ENCODE measurements around the gene EPS8.
"Not testable (repeated sequence)": the region's sequence is repeated elsewhere in the genome, so short reads cannot be mapped to it uniquely, and the experiment has no call there.

The EPS8 gene

DNA sequence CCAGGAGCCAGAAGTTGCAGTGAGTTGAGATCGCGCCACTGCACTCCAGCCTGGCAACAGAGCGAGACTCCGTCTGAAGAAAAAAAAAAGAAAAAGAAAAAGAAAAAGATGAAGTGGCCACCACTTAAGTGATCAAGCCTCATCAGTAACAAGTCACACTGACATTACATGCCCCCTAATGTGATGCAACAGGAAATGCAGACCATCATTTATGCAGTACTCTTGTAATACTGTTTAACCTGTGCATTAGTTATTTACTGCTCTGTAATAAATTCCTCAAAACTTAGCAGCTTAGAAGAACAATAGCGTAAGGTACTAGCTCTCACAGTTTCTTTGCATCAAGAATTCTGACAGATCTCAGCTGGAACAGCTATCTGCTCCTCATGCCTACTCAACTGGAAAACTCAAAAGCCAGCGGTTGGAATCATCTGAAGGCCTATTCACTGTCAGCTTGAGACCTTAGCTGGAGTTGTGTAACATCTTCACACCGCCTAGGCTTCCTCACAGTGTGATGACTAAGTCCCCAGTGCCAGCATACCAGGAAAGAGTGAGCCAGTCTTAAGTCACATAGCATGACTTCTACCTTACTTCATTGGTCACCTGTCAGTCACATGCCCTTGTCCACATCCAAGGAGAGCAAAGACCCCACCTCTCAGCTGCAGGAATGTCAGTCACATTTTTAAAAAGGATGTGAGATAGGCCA is 31.5 kb downstream of the EPS8 start:
- in situ Hi-C loops (cut with MboI; ENCODE audit: low sequenced_read_pairs), result no loop called here

- in situ Hi-C loops (cut with MboI; ENCODE audit: low sequenced_read_pairs), result no loop called here
Measured at GRCh38 chr12:15756822-15757221, 32.4 kb downstream of the EPS8 start.

DNA sequence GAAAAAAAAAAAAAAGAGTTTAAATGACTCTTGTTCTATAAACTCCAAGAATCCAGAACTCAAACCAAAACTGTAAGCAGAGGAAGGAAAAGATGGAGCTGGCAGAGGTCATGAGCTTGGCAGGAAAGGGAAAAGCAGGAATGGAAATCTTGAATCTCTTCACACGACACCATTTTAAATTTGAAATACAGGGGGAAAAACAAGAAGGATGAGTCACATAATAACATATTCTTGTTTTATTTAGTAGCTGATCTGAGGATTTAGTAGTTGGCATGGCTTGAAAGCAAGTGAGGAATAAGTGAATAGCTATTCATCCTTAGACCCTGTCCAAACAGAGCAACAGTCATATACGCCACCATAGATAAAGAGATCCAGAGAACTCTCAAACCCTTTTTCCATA is 35.0 kb downstream of the EPS8 start:
- in situ Hi-C loops (cut with MboI; ENCODE audit: low sequenced_read_pairs), result no loop called here

GRCh38 chr12:15752785-15753184 is 36.4 kb downstream of the EPS8 start:
- in situ Hi-C loops (cut with MboI; ENCODE audit: low sequenced_read_pairs), result no loop called here

- in situ Hi-C loops (cut with MboI; ENCODE audit: low sequenced_read_pairs), result no loop called here
Measured at GRCh38 chr12:15751741-15752140, 37.4 kb downstream of the EPS8 start.

- in situ Hi-C loops (cut with MboI; ENCODE audit: low sequenced_read_pairs), result no loop called here
Measured at GRCh38 chr12:15749937-15750336, 39.3 kb downstream of the EPS8 start.

- in situ Hi-C loops (cut with MboI; ENCODE audit: low sequenced_read_pairs), result not testable (repeated sequence)
Measured at GRCh38 chr12:15741870-15742269, 47.3 kb downstream of the EPS8 start.

GRCh38 chr12:15741082-15741481 is 48.1 kb downstream of the EPS8 start:
- in situ Hi-C loops (cut with MboI; ENCODE audit: low sequenced_read_pairs), result no loop called here

DNA sequence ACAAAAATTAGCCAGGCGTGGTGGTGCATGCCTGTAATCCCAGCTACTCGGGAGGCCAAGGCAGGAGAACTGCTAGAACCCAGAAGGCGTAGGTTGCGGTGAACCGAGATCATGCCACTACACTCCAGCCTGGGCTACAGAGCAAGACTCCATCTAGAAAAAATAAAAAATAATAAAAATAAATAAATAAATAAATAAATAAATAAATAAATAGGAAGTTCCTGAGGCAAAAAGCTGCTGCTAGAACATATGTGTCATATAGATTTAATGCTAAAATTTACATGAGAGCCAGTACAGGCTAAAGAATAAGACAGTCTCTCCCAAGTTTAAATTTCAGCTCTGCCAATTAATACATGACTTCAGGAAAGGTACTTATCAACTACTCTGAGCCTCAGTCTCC is 48.8 kb downstream of the EPS8 start:
- in situ Hi-C loops (cut with MboI; ENCODE audit: low sequenced_read_pairs), result not testable (repeated sequence)

DNA sequence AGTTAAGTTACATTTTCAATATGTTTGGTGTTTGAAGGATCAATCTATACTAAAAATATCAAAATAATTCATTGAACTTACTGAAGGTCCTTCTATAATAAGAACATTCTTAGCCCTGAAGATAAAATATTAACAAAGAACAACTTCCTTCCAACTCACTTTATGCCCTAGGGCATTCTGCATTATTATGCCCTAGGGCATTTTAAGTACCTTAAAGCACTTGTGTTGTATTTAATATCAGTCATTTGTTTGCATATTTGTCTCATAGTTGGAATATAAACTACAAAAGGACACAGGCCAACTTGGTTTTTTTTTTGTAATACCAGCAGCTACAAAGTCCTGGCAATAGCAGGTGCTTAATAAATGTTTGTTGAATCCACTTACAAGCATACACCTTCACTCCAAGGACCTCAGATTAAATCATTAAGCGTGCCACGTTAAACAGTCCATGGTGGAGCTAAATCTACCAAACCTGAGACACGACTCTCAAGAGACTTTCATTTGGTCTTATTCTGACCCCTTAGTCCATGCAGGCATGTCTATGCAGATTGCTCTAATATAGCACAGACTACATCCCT is 50.7 kb downstream of the EPS8 start:
- in situ Hi-C loops (cut with MboI; ENCODE audit: low sequenced_read_pairs), result no loop called here

DNA sequence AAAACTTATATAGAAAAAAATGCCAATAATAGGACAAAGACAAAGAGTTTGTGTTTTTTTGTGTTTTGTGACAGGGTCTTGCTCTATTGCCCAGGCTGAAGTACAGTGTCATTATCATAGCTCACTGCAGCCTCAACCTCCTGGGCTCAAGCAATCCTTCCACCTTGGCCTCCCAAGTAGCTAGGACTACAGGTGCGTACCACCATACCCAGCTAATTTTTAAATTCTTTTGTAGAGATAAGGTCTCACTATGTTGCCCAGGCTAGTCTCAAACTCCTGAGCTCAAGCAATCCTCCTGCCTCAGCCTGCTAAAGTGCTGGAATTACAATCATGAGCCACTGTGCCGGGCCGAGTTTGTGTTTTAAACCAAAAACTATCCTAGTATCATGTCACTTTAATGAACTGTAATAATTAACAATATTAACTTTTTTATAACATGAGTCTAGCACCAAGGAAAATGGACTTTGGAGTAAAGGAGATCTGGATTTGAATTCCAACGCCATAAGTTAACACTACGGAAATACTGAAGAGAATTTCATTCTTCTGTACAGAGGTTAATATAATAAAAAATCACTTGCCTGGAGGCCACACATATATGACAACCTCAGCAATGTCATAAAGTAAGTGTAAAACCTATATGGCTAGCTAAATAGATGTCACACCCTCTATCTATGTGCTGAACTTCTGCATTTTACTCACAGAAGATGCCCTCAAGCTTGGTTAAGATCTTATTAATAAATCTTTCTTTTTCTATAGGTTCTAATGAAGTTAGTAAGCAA is 53.2 kb downstream of the EPS8 start:
- in situ Hi-C loops (cut with MboI; ENCODE audit: low sequenced_read_pairs), result no loop called here

GRCh38 chr12:15733136-15733535 is 56.1 kb downstream of the EPS8 start:
- in situ Hi-C loops (cut with MboI; ENCODE audit: low sequenced_read_pairs), result no loop called here

- in situ Hi-C loops (cut with MboI; ENCODE audit: low sequenced_read_pairs), result no loop called here
Measured at GRCh38 chr12:15732341-15733061, 56.7 kb downstream of the EPS8 start.

GRCh38 chr12:15731940-15732339 is 57.2 kb downstream of the EPS8 start:
- in situ Hi-C loops (cut with MboI; ENCODE audit: low sequenced_read_pairs), result no loop called here

DNA sequence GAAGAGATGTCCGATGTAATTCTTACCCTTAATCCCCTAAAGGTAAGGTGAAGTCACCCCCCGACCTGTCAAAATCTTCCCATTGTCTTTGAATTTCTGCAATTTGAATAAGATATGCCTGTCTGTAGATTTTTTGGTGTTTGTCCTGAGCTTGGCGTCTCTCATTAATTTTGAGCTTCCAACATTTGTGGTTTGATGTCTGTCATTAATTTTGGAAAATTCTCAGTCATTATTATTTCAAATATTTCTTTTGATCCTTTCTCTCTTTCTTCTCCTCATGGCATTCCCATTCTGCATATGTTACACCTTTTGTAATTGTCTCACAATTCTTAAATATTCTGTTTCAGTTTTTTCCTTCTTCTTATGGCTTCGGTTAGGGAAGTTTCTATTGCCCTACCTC is 60.1 kb downstream of the EPS8 start:
- in situ Hi-C loops (cut with MboI; ENCODE audit: low sequenced_read_pairs), result no loop called here

GRCh38 chr12:15728118-15728598 is 61.0 kb downstream of the EPS8 start:
- in situ Hi-C loops (cut with MboI; ENCODE audit: low sequenced_read_pairs), result no loop called here

DNA sequence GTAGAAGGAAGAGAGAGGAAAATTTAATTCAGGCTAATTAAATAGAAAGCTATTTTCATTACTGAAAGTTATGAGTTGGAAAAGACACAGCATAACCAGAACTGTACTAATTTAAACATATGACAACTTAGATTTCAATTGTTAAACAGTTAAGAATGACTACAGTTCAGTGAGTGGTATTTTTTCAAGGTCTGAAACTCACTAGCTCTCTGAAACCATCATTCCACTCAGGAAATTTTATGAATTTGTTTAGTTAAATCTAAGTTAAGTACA is 62.4 kb downstream of the EPS8 start:
- in situ Hi-C loops (cut with MboI; ENCODE audit: low sequenced_read_pairs), result no loop called here

DNA sequence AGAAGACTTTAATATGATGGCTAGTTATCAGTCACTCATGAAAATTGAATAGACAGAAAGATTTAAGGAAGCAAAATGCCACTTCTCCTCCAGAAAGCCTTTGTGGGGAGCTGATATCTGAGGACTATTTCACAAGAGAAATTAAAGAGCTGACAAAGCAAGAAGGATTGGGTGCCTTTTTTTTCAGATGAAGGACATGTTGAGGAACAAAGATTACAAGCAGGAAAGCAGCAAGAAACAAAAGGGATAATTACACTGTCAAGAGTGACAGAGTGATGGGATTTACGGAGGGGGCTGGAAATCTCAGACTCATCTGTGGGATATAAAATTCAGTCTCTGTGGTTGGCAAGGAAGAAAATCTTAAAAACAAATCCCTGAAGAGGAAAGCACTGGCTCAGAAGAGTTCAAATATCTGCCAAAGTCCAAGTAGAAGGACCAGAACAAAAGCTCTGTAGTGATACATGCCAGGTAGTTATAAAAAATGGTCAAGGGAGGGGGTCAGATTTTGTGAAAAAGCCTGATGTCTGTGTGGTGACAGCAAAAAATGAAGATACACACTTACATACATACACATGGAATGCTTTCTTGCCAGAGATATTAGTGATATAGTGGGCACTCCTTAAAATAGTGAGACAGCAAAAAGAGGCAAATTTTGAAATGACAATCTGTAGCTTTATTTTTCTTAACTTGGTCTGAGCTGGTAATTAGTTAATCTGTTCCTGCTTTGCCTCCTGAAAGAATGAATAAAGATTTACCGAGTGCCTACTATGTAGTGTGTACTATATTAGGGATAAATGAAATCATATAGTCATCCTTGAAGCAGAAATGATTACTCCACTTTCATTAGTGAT is 62.9 kb downstream of the EPS8 start:
- in situ Hi-C loops (cut with MboI; ENCODE audit: low sequenced_read_pairs), result no loop called here

DNA sequence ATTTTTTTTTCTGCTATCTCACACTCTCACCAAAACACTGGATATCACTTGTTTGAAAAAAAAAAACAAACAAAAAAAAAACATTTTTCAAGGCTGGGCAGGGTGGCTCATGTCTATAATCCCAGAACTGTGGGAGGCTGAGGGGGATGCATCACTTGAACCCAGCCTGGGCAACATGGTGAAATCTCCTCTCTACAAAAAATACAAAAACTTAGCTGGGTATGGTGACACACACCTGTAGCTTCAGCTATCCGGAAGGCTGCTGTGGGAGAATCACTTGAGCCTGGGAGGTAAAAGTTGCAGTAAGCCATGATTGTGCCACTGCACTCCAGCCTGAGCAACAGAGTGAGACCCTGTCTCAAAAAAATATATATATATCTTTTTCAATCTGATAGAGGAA is 66.2 kb downstream of the EPS8 start:
- in situ Hi-C loops (cut with MboI; ENCODE audit: low sequenced_read_pairs), result no loop called here

GRCh38 chr12:15721316-15722115 is 67.7 kb downstream of the EPS8 start:
- in situ Hi-C loops (cut with MboI; ENCODE audit: low sequenced_read_pairs), result no loop called here

Measured in hTERT RPE-1 (cell line).